Myocyte (in vitro differentiated cells): ENCODE data around the gene RND2. TPM values are rescaled to one million over a fixed set of nuclear protein-coding genes. Genes with fewer than 3 reads are reported as not detected.
"Not testable (repeated sequence)": the region's sequence is repeated elsewhere in the genome, so short reads cannot be mapped to it uniquely, and the experiment has no call there.

Experiments used
- DNase-seq: peaks from one replicate; pipeline ENCODE4 v3.0.0-alpha.2; 2012; ENCODE audit warnings: low read depth
- total RNA-seq: library from RNA; depleted of rRNA; stranded (reverse); fragments of >200 nt; gene quantifications from 2 replicates; pipeline ENCODE4 v1.2.3, GENCODE V29; 2014

RND2 gene
- total RNA-seq, 1 donor from 2014 or later, result 0.35 TPM

GRCh38 chr17:43026595-43026994 lies 1.6 kb downstream of the RND2 start:
- DNase-seq, result no peak

- no peak for DNase-seq
These were observed 2.3 kb downstream of the RND2 start for GRCh38 chr17:43027091-43028032.

- DNase-seq, result peak; percentile 96
These were observed 3.3 kb downstream of the RND2 start for GRCh38 chr17:43028221-43028861.

- DNase-seq, result no peak
These were observed 5.2 kb downstream of the RND2 start for GRCh38 chr17:43030137-43030767.

- no peak for DNase-seq
These were observed 6.6 kb downstream of the RND2 start for GRCh38 chr17:43031666-43032065.

GRCh38 chr17:43033948-43034881 lies 9.2 kb downstream of the RND2 start:
- no peak for DNase-seq

GRCh38 chr17:43034894-43035293 lies 9.9 kb downstream of the RND2 start:
- no peak for DNase-seq

- DNase-seq, result no peak
These were observed 14.6 kb downstream of the RND2 start for GRCh38 chr17:43039646-43040045.

- no peak for DNase-seq
These were observed 15.6 kb downstream of the RND2 start for GRCh38 chr17:43040655-43041054.

- no peak for DNase-seq
These were observed 17.1 kb downstream of the RND2 start for GRCh38 chr17:43042025-43042628.

GRCh38 chr17:43043307-43043706 lies 18.3 kb downstream of the RND2 start:
- DNase-seq, result no peak

- no peak for DNase-seq
These were observed 19.0 kb downstream of the RND2 start for GRCh38 chr17:43044024-43044423.

- DNase-seq, result no peak
These were observed 26.9 kb downstream of the RND2 start for GRCh38 chr17:43051969-43052368.

GRCh38 chr17:43053008-43053407 lies 28.0 kb downstream of the RND2 start:
- not testable (repeated sequence) for DNase-seq

- DNase-seq, result no peak
These were observed 31.0 kb downstream of the RND2 start for GRCh38 chr17:43056051-43056450.

- no peak for DNase-seq
These were observed 38.1 kb downstream of the RND2 start for GRCh38 chr17:43062984-43063638.

GRCh38 chr17:43068570-43069367 lies 43.7 kb downstream of the RND2 start:
- no peak for DNase-seq

- DNase-seq, result no peak
These were observed 44.4 kb downstream of the RND2 start for GRCh38 chr17:43069368-43069898.

GRCh38 chr17:43070257-43070656 lies 45.2 kb downstream of the RND2 start:
- no peak for DNase-seq
